KMS-11 (cell line): ENCODE data around the gene ATP5MG.
"Not testable (repeated sequence)": the region's sequence is repeated elsewhere in the genome, so short reads cannot be mapped to it uniquely, and the experiment has no call there.

Experiments used
- H2AFZ ChIP-seq: fragments of 200-600 bp; sonication (generic); 2 replicates; pipeline ENCODE4 v1.6.1; 2016; ENCODE audit warnings: antibody characterized with exemption, mixed run types, low read depth
- H3K27ac ChIP-seq: fragments of 200-600 bp; sonication (generic); 2 replicates; pipeline ENCODE4 v1.6.1; 2016; ENCODE audit warnings: mild to moderate bottlenecking, mixed run types
- H3K27me3 ChIP-seq: fragments of 200-600 bp; sonication (generic); 2 replicates; pipeline ENCODE4 v1.6.1; 2017; ENCODE audit warnings: mild to moderate bottlenecking, low read depth, mixed run types, moderate library complexity; ENCODE audit not compliant: insufficient read depth
- H3K36me3 ChIP-seq: fragments of 200-600 bp; sonication (generic); 2 replicates; pipeline ENCODE4 v1.6.1; 2017; ENCODE audit warnings: mild to moderate bottlenecking, mixed run types; ENCODE audit not compliant: insufficient read depth
- H3K4me1 ChIP-seq: fragments of 200-600 bp; sonication (generic); 2 replicates; pipeline ENCODE4 v1.6.1; 2016; ENCODE audit warnings: mild to moderate bottlenecking, low read depth, mixed run types; ENCODE audit not compliant: poor library complexity, severe bottlenecking
- H3K4me2 ChIP-seq: fragments of 200-600 bp; sonication (generic); 2 replicates; pipeline ENCODE4 v1.7.0; 2016; ENCODE audit warnings: mild to moderate bottlenecking, mixed run types
- H3K4me3 ChIP-seq: fragments of 200-600 bp; sonication (generic); IDR thresholded peaks from 2 replicates; pipeline ENCODE4 v1.6.1; 2017; ENCODE audit warnings: low read depth, low read length, mixed read lengths; ENCODE audit not compliant: insufficient read depth
- H3K79me2 ChIP-seq: fragments of 200-600 bp; sonication (generic); 2 replicates; pipeline ENCODE4 v1.6.1; 2016; ENCODE audit warnings: low read depth, mixed run types; ENCODE audit not compliant: insufficient read depth
- H3K9ac ChIP-seq: fragments of 200-600 bp; sonication (generic); 2 replicates; pipeline ENCODE4 v1.6.1; 2016; ENCODE audit warnings: mild to moderate bottlenecking, mixed run types
- H4K20me1 ChIP-seq: fragments of 200-600 bp; sonication (generic); 2 replicates; pipeline ENCODE4 v1.6.1; 2016; ENCODE audit warnings: mild to moderate bottlenecking, mixed run types; ENCODE audit not compliant: insufficient read depth
- CTCF ChIP-seq: fragments of 200-600 bp; sonication (generic); conservative IDR thresholded peaks from 2 replicates; pipeline ENCODE4 v1.6.1; 2017; ENCODE audit warnings: low read depth, mild to moderate bottlenecking, antibody characterized with exemption, low read length, moderate library complexity, mixed read lengths

The ATP5MG gene

GRCh38 chr11:118397448-118397847, 4.0 kb upstream of the ATP5MG start:
- Histone ChIP-seq H3K27me3 (no peaks in the 10 kb centered on the region), H4K20me1 (no peaks in the 10 kb centered on the region), H3K4me3 (no peak overlapping the region), H3K4me2 (no peak overlapping the region), H3K27ac (no peak overlapping the region), H3K9ac (no peak overlapping the region), H3K36me3 (no peaks in the 10 kb centered on the region), H3K4me1 (peaks cover 41% of the 10 kb centered on the region), H3K79me2 (peaks cover 11% of the 10 kb centered on the region), H2AFZ (no peak overlapping the region)
- no peak for TF ChIP-seq CTCF

- no peaks in the 10 kb centered on the region for H4K20me1 ChIP-seq
- H3K9ac ChIP-seq = no peak overlapping the region
- H3K27me3 ChIP-seq = no peaks in the 10 kb centered on the region
- H3K79me2 ChIP-seq = peaks cover 26% of the 10 kb centered on the region
- H3K4me2 ChIP-seq = no peak overlapping the region
- H3K4me1 ChIP-seq = peaks cover 56% of the 10 kb centered on the region
- no peak overlapping the region for H3K4me3 ChIP-seq
- no peak for TF ChIP-seq CTCF
- no peaks in the 10 kb centered on the region for H3K36me3 ChIP-seq
- no peak overlapping the region for H3K27ac ChIP-seq
- no peak overlapping the region for H2AFZ ChIP-seq
Measured at GRCh38 chr11:118398791-118399559, 2.4 kb upstream of the ATP5MG start.

GRCh38 chr11:118401880-118402590, 629 bp downstream of the ATP5MG start:
- peaks cover 43% of the 10 kb centered on the region for H3K4me1 ChIP-seq
- TF ChIP-seq CTCF = no peak
- peak overlapping the region; percentile 69 for H3K4me2 ChIP-seq
- no peaks in the 10 kb centered on the region for H4K20me1 ChIP-seq
- H3K79me2 ChIP-seq = peaks cover 55% of the 10 kb centered on the region
- no peaks in the 10 kb centered on the region for H3K36me3 ChIP-seq
- peak overlapping the region; percentile 70 for H3K9ac ChIP-seq
- H3K27me3 ChIP-seq = no peaks in the 10 kb centered on the region
- peak overlapping the region; percentile 80; the same call in 1 of the 2 replicates for H3K27ac ChIP-seq
- peak overlapping the region; percentile 77; the same call in 1 of the 2 replicates for H2AFZ ChIP-seq
- H3K4me3 ChIP-seq = no peak overlapping the region

GRCh38 chr11:118402594-118402993, 1.2 kb downstream of the ATP5MG start:
- peaks cover 60% of the 10 kb centered on the region for H3K79me2 ChIP-seq
- H3K27ac ChIP-seq, H4K20me1 ChIP-seq, H3K27me3 ChIP-seq, H2AFZ ChIP-seq, H3K36me3 ChIP-seq, H3K4me3 ChIP-seq: not testable (repeated sequence)
- peak overlapping the region; percentile 69 for H3K4me2 ChIP-seq
- H3K9ac ChIP-seq = peak overlapping the region; percentile 70; the same call in 1 of the 2 replicates
- peaks cover 37% of the 10 kb centered on the region for H3K4me1 ChIP-seq
